GM12874 (cell line): ENCODE data around the gene NTMT1.

Experiments
- TF ChIP-seq, protein P1 (sequence below): IDR thresholded peaks from 2 replicates; pipeline ENCODE4 v1.5.1; 2011; ENCODE audit warnings: low read depth, mild to moderate bottlenecking, control low read depth, low read length, moderate library complexity; ENCODE audit not compliant: insufficient read depth

Gene NTMT1

DNA sequence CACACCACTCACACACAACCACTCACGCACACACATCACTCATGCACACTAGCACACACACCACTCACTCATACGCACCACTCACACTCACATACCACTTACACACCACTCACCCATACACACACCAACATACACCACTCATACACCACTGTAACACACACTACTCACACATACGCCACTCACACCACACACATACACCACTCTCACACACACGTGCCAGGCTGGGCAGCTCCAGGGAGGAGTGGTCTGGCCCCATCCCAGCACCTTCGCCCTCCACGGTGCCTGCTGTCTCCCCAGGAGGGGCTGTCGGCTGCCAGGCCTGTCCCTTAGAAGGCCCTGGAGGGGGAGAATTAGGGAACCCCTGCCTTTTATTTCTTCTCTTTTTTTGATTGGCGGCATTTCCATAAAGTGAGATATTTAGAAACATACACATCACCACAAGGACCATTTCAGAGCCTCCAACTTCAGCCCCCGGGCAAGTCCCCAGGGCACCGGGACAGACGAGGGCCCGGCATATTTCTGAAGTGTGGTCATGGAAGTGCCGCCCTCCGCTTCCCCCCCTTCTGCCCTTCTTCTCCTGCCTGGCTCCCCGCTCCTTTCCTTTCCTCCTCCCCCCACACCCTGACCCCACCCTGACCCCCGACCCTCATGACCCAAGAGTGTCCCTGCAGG lies 22.3 kb downstream of the NTMT1 start:
- TF ChIP-seq, protein P1, sequence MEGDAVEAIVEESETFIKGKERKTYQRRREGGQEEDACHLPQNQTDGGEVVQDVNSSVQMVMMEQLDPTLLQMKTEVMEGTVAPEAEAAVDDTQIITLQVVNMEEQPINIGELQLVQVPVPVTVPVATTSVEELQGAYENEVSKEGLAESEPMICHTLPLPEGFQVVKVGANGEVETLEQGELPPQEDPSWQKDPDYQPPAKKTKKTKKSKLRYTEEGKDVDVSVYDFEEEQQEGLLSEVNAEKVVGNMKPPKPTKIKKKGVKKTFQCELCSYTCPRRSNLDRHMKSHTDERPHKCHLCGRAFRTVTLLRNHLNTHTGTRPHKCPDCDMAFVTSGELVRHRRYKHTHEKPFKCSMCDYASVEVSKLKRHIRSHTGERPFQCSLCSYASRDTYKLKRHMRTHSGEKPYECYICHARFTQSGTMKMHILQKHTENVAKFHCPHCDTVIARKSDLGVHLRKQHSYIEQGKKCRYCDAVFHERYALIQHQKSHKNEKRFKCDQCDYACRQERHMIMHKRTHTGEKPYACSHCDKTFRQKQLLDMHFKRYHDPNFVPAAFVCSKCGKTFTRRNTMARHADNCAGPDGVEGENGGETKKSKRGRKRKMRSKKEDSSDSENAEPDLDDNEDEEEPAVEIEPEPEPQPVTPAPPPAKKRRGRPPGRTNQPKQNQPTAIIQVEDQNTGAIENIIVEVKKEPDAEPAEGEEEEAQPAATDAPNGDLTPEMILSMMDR, result no peak

DNA sequence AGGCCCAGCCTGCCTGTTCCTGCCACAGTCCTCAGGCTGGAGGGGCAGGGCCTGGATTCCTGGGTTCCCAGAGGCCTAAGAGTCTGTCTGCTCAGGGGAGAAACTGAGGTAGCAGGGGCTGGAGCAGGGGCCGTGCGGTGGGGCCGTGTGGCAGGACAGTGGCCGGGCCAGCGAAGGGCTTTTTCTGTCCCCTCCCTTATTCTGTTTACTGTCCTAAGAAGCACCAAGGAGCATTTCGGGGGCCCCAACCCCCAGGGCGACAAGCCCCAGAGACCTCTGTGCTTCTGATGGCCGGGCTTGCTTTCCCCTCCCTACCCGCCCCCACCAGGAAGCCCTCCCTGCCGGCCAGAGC lies 22.8 kb downstream of the NTMT1 start:
- TF ChIP-seq, protein P1, result no peak

DNA sequence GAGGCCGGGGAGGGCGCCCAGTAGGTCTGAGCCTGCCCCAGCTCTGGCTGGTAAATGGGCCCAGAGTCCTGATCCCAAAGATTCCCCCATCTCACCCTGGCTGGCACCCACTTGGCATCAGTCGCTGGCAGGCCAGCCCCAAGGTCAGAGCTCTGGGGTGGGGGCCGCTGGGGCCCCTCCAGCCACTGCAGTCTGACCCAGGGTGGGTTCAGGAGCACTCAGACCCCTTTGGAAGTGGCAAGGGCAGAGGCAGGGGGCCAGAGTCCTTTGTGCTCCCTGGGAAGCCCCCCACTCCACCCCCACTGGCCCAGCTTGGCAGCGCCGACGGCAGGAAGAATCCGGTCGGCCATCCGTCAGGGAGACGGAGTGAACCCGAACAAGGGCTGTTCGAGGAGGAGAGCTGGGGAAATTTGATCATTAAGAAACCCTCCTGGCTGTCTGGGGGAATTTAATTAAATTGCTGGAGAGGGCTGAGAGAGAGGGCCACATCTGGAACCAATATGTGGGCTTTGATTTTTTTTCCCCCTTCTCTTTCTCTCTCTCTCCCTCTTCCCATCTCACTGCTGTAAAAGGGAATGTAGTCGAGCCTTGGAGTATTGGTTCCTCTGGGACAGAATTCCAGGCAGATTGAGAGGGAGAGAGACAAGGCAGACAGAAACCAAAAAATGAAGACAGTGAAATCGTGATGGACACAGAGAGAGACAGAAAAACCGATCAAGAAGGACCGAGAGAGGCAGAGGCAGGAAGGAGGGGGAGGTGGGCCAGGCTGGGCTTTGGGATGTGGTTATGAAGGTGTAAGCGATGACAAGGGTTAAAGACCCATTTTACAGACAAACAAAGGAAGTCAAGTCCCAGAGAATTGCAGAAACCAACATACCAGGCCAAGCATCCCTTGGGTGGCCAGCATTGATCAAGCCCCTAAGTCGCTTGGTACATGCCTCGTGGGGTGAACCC lies 24.0 kb downstream of the NTMT1 start:
- TF ChIP-seq, protein P1, result no peak

DNA sequence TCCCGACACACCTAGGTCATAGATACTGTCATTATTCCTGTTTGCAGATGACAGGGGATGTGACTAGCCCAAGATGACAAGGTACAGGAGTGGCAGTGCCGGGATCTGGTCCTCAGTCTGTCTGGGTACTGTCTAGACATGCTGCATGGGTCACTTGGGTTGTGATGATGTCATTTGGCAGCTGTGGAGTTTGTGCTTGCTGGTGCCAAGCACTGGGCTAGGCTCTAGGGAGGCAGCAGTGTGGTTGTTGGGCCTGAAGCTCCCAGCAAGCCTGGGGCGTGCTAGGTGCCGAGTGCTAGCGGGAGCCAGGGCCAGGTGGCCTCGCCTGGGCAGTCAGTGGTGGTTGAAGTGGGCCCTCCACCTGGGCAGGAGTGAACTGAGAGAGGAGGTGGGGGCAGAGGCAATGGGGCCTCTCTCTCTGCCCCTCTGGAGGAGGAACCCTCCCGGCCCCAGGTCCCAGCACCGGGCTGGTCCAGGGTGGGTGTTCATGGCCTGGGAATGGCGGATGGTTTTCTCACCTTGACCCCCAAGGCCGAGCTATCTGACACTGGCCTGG lies 24.8 kb downstream of the NTMT1 start:
- TF ChIP-seq, protein P1, result no peak

DNA sequence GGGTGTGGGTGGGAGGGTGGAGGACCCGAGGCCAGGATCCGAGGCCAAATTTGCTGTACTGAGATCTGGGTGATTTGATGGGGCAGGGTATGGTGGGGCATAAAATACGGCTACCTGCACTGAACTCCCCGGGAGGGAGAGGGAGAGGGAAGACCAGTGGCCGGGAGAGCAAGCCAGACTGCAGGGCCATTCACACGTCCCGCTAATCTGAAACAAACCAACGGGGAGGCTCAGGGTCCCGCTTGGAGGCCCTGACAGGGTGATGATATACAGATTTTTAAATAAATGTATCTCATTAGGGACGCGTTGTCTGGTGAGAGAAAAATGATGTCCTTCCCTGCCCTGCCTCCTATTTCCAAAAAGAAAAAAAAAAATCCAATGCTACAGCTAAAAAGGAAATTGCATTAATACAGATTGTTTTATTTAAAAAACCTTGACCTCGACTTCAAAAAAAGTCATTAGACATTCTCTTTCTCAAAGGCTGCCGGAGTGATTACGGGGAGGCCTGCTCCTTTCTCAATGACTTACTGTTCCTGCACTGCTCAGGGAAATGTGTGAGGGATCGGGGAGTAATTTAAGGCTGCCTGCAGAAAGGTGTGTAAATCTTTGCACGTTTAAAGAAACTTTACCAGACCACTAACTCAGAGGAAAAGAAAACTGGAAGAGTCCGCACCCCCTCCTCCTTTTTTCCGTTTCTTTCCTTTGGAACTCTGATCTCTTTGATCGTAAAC lies 28.0 kb downstream of the NTMT1 start:
- TF ChIP-seq, protein P1, result no peak

DNA sequence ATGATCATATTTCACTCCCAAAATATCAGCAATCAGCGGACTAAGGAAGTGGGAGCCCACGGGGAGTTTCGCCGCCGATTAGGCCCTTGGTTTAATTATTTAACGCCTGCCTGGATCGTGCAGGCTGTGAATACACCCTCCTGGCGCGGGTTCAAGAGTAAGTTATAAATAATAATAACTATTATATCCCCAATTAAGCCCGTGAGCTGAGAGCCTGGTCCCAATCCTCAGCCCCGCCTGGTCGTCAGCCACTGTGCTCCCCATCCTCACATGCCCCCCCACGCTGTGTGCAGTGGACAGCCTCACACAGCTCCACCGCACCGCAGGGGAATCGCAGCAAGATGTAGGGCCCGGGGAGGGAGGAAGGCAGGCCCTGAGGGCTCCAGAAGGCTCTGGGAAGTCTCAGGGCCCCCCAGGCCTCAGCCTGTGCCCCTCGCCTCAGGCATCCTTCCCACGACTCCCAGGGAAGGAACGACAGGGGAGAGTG lies 28.6 kb downstream of the NTMT1 start:
- TF ChIP-seq, protein P1, result no peak
